ENCODE measurements around the gene PCDHGC5.

Gene PCDHGC5

GRCh38 chr5:141491323-141492167 is 2.7 kb downstream of the PCDHGC5 start:
- no peak for DNase-seq

GRCh38 chr5:141492168-141492885 is 3.4 kb downstream of the PCDHGC5 start:
- no peak for DNase-seq

GRCh38 chr5:141493500-141494422 is 4.9 kb downstream of the PCDHGC5 start:
- DNase-seq = no peak

- DNase-seq = no peak
Observed at GRCh38 chr5:141494761-141495452, 6.0 kb downstream of the PCDHGC5 start.

- DNase-seq = no peak
Observed at GRCh38 chr5:141495453-141495811, 6.6 kb downstream of the PCDHGC5 start.

GRCh38 chr5:141496038-141496437 is 7.2 kb downstream of the PCDHGC5 start:
- DNase-seq = no peak

GRCh38 chr5:141501761-141502160 is 12.9 kb downstream of the PCDHGC5 start:
- DNase-seq = no peak

GRCh38 chr5:141503681-141504080 is 14.8 kb downstream of the PCDHGC5 start:
- no peak for DNase-seq

- no peak for DNase-seq
Observed at GRCh38 chr5:141504216-141504615, 15.3 kb downstream of the PCDHGC5 start.

- no peak for DNase-seq
Observed at GRCh38 chr5:141506381-141507155, 17.7 kb downstream of the PCDHGC5 start.

GRCh38 chr5:141507387-141508091 is 18.7 kb downstream of the PCDHGC5 start:
- no peak for DNase-seq

GRCh38 chr5:141508440-141508797 is 19.5 kb downstream of the PCDHGC5 start:
- no peak for DNase-seq

- DNase-seq = no peak
Observed at GRCh38 chr5:141508798-141509611, 20.1 kb downstream of the PCDHGC5 start.

GRCh38 chr5:141510160-141510559 is 21.3 kb downstream of the PCDHGC5 start:
- no peak for DNase-seq

GRCh38 chr5:141510850-141511601 is 22.1 kb downstream of the PCDHGC5 start:
- DNase-seq = no peak

- no peak for DNase-seq
Observed at GRCh38 chr5:141511771-141512325, 23.0 kb downstream of the PCDHGC5 start.

- no peak for DNase-seq
Observed at GRCh38 chr5:141512390-141512910, 23.6 kb downstream of the PCDHGC5 start.

GRCh38 chr5:141512911-141513626 is 24.2 kb downstream of the PCDHGC5 start:
- no peak for DNase-seq

Measured in GDM1 (cell line).